GM10266 (cell line): ENCODE data around the gene CNTNAP4.

Experiments
- DNase-seq: peaks from one replicate; pipeline ENCODE4 v3.0.0; 2012; ENCODE audit errors: extremely low spot score
- TF ChIP-seq, protein P1 (sequence below): IDR thresholded peaks from 2 replicates; pipeline ENCODE4 v1.5.1; 2012; ENCODE audit warnings: mild to moderate bottlenecking, low read depth; ENCODE audit not compliant: control insufficient read depth, insufficient read depth; ENCODE audit errors: missing control alignments

The CNTNAP4 gene

DNA sequence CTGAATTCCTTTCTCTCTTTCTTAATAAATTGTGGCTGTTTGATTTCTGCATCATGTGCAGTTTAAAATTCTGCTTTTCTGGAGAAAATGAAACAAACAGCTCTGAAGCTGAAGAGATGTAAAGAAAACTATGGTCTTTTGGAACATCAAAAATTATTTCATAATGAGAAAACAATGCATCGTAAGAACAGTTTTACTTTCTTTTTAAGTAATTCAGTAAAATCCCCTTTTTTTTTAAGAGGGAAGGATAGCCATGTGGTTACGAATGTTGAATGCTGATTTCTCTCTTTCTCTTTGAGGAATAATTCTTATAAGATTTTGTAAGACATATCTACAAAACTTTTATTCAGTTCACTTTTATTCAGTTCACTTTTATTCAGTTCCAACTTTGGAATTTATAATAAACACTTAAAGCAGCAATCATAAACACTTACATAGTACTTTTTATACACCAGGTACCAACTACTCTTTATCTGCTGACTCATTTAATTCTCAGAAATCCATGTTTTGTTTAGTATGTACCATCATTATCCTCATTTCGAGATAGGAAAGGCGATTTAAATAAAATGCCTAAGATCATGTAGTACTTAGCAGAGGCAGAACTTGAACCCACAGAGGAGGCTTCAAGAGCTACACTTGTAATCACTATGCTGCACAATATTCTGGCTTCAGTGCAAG, 26.6 kb downstream of the CNTNAP4 start:
- no peak for DNase-seq
- TF ChIP-seq, protein P1, sequence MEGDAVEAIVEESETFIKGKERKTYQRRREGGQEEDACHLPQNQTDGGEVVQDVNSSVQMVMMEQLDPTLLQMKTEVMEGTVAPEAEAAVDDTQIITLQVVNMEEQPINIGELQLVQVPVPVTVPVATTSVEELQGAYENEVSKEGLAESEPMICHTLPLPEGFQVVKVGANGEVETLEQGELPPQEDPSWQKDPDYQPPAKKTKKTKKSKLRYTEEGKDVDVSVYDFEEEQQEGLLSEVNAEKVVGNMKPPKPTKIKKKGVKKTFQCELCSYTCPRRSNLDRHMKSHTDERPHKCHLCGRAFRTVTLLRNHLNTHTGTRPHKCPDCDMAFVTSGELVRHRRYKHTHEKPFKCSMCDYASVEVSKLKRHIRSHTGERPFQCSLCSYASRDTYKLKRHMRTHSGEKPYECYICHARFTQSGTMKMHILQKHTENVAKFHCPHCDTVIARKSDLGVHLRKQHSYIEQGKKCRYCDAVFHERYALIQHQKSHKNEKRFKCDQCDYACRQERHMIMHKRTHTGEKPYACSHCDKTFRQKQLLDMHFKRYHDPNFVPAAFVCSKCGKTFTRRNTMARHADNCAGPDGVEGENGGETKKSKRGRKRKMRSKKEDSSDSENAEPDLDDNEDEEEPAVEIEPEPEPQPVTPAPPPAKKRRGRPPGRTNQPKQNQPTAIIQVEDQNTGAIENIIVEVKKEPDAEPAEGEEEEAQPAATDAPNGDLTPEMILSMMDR, result no peak

- DNase-seq, result no peak
Measured at GRCh38 chr16:76309639-76310335, 32.6 kb downstream of the CNTNAP4 start.

GRCh38 chr16:76311260-76311659, 34.1 kb downstream of the CNTNAP4 start:
- DNase-seq, result no peak
- TF ChIP-seq, protein P1, result no peak

More at GRCh38 chr16:76309639-76310335, 32.6 kb downstream of the CNTNAP4 start:
- TF ChIP-seq, protein P1, result no peak

GRCh38 chr16:76318565-76318964, 41.4 kb downstream of the CNTNAP4 start:
- TF ChIP-seq, protein P1, result no peak

GRCh38 chr16:76329106-76329505, 51.9 kb downstream of the CNTNAP4 start:
- no peak for DNase-seq
- TF ChIP-seq, protein P1, result no peak

More at GRCh38 chr16:76318565-76318964, 41.4 kb downstream of the CNTNAP4 start:
- DNase-seq, result no peak

GRCh38 chr16:76335180-76335974, 58.2 kb downstream of the CNTNAP4 start:
- DNase-seq, result no peak
- TF ChIP-seq, protein P1, result no peak

GRCh38 chr16:76336112-76336511, 58.9 kb downstream of the CNTNAP4 start:
- TF ChIP-seq, protein P1, result no peak
- DNase-seq, result no peak
